Body of pancreas (tissue), 4 donors: Measurements from ENCODE around the gene DHCR7. TPM values are rescaled to one million over a fixed set of nuclear protein-coding genes. Genes with fewer than 3 reads are reported as not detected.

Source experiments
- ATAC-seq: fragments of 150-250 bp; one replicate; pipeline ENCODE4 v1.9.1; 2016
- DNase-seq, 4 donors: peaks; one replicate each; pipeline ENCODE4 v3.0.0-alpha.2; 2019
- H3K27ac ChIP-seq, 4 donors: fragments of 200-600 bp; sonication (generic); 1 replicate in 3 of 4; 2 replicates in 1 of 4; pipeline versions ENCODE4 v1.5.1 to v1.6.1; 2016 to 2019; ENCODE audit warnings: mild to moderate bottlenecking in 1 of 4, mixed read lengths in 1 of 4, moderate library complexity in 1 of 4
- H3K27me3 ChIP-seq, 2 donors: fragments of 200-600 bp; sonication (generic); one replicate each; pipeline ENCODE4 v1.6.0; 2016; ENCODE audit warnings: mild to moderate bottlenecking in 1 of 2
- H3K36me3 ChIP-seq, 2 donors: fragments of 200-600 bp; sonication (generic); replicated peaks in 1 of 2; 2 replicates each; pipeline ENCODE4 v1.5.1; 2016; ENCODE audit warnings: low read depth in 2 of 2; ENCODE audit not compliant: insufficient read depth in 1 of 2
- H3K4me1 ChIP-seq: fragments of 200-600 bp; sonication (generic); one replicate; pipeline ENCODE4 v1.6.0; 2016
- H3K4me3 ChIP-seq, 2 donors: fragments of 200-600 bp; sonication (generic); 1 replicate in 1 of 2; 2 replicates in 1 of 2; pipeline ENCODE4 v1.5.1; 2016 to 2019
- H3K9me3 ChIP-seq, 3 donors: fragments of 200-600 bp; sonication (generic); 1 replicate in 2 of 3; 2 replicates in 1 of 3; pipeline ENCODE4 v1.5.1; 2016
- CTCF ChIP-seq, 7 experiments: fragments of 450-650 bp in 4 of 7; fragments of 200-600 bp in 3 of 7; sonication (generic) in 3 of 7; IDR thresholded peaks; one replicate each; pipeline ENCODE4 v1.5.1; 2016 to 2019; ENCODE audit warnings: antibody characterized with exemption in 7 of 7
- POLR2A ChIP-seq, 3 donors: fragments of 450-650 bp; IDR thresholded peaks; one replicate each; pipeline ENCODE4 v1.6.1; 2016; ENCODE audit warnings: antibody characterized with exemption in 3 of 3, mild to moderate bottlenecking in 2 of 3
- WGBS, 2 donors: methylation state at CpG; one replicate each; pipeline ENCODE4 v1.1.5; 2017; 5-methylcytosine and 5-hydroxymethylcytosine counted together
- intact Hi-C: fragments of 100-400 bp; cut with DNase I; formaldehyde crosslinking; loops from one replicate; pipeline ENCODE4 v1.15.1; 2023
- total RNA-seq, 2 donors: library from RNA; depleted of rRNA; stranded (reverse); fragments of >200 nt; gene quantifications; one replicate each; pipeline ENCODE4 v1.1.0, GENCODE V29; 2016

Gene DHCR7
- total RNA-seq, 2 donors from 2014 or later, result 15.8 to 16.2 TPM

GRCh38 chr11:71466358-71466757, 18.2 kb upstream of the DHCR7 start:
- no peaks in the 10 kb centered on the region for H3K9me3 ChIP-seq
- no peak overlapping the region for H3K27ac ChIP-seq
- TF ChIP-seq POLR2A (IDR thresholded peaks at IDR 0.05) (no peak), CTCF (IDR thresholded peaks at IDR 0.05) (no peak)
- no peak overlapping the region for H3K4me3 ChIP-seq
- WGBS, 2 donors, result 90 to 94% methylated on average over 9 of the region's 9 CpGs
- no peak for DNase-seq
- intact Hi-C loops, result no loop called here
- peaks cover 0 to 6% of the 10 kb centered on the region in 2 donors for H3K36me3 ChIP-seq
- no peak for ATAC-seq
- H3K4me1 ChIP-seq, result no peaks in the 10 kb centered on the region
- no peaks in the 10 kb centered on the region for H3K27me3 ChIP-seq

GRCh38 chr11:71465054-71465453, 16.9 kb upstream of the DHCR7 start:
- ATAC-seq (no peak), DNase-seq (no peak)
- intact Hi-C loops, result no loop called here
- H3K9me3 ChIP-seq, result no peaks in the 10 kb centered on the region
- no peak overlapping the region for H3K27ac ChIP-seq
- TF ChIP-seq POLR2A (IDR thresholded peaks at IDR 0.05), result no peak
- no peak for TF ChIP-seq CTCF (IDR thresholded peaks at IDR 0.05)
- no peaks in the 10 kb centered on the region for H3K27me3 ChIP-seq
- 90 to 94% methylated on average over 4 of the region's 4 CpGs for WGBS, 2 donors
- H3K4me1 ChIP-seq, result no peaks in the 10 kb centered on the region
- H3K36me3 ChIP-seq, result peaks cover 0 to 8% of the 10 kb centered on the region in 2 donors
- no peak overlapping the region for H3K4me3 ChIP-seq

- H3K4me3 ChIP-seq, result no peak overlapping the region
- H3K27me3 ChIP-seq, result no peaks in the 10 kb centered on the region
- no peaks in the 10 kb centered on the region for H3K4me1 ChIP-seq
- H3K9me3 ChIP-seq, result no peaks in the 10 kb centered on the region
- H3K36me3 ChIP-seq, result peaks cover 0 to 19% of the 10 kb centered on the region in 2 donors
- intact Hi-C loops, result no loop called here
- DNase-seq, result no peak
- TF ChIP-seq CTCF (IDR thresholded peaks at IDR 0.05), result no peak
- no peak for TF ChIP-seq POLR2A (IDR thresholded peaks at IDR 0.05)
- no peak for ATAC-seq
- 95% methylated on average over 28 to 34 of the region's 34 CpGs for WGBS, 2 donors
- no peak overlapping the region for H3K27ac ChIP-seq
Measured at GRCh38 chr11:71463331-71464211, 15.4 kb upstream of the DHCR7 start.

GRCh38 chr11:71462726-71463125, 14.5 kb upstream of the DHCR7 start:
- Histone ChIP-seq H3K36me3 (peaks cover 0 to 22% of the 10 kb centered on the region in 2 donors), H3K4me3 (no peak overlapping the region), H3K27me3 (no peaks in the 10 kb centered on the region), H3K9me3 (no peaks in the 10 kb centered on the region), H3K4me1 (no peaks in the 10 kb centered on the region), H3K27ac (no peak overlapping the region)
- DNase-seq, result no peak
- no peak for TF ChIP-seq CTCF (IDR thresholded peaks at IDR 0.05)
- TF ChIP-seq POLR2A (IDR thresholded peaks at IDR 0.05), result no peak
- ATAC-seq, result no peak
- WGBS, 2 donors, result 95 to 98% methylated on average over 11 of the region's 11 CpGs
- intact Hi-C loops, result no loop called here

GRCh38 chr11:71461696-71462095, 13.5 kb upstream of the DHCR7 start:
- peaks cover 5 to 22% of the 10 kb centered on the region in 2 donors for H3K36me3 ChIP-seq

More at GRCh38 chr11:71461696-71462095, 13.5 kb upstream of the DHCR7 start:
- ATAC-seq (no peak), DNase-seq (no peak)
- intact Hi-C loops, result no loop called here
- no peaks in the 10 kb centered on the region for H3K9me3 ChIP-seq
- no peak overlapping the region for H3K27ac ChIP-seq
- WGBS, 2 donors, result 89% methylated on average over 8 to 9 of the region's 9 CpGs
- TF ChIP-seq CTCF (IDR thresholded peaks at IDR 0.05) (no peak), POLR2A (IDR thresholded peaks at IDR 0.05) (no peak)
- H3K4me3 ChIP-seq, result no peak overlapping the region
- no peaks in the 10 kb centered on the region for H3K27me3 ChIP-seq
- no peaks in the 10 kb centered on the region for H3K4me1 ChIP-seq
